HepG2 (cell line): Measurements from ENCODE around the gene SVBP. TPM values are rescaled to one million over a fixed set of nuclear protein-coding genes. Genes with fewer than 3 reads are reported as not detected.

ENCODE experiments used
- HHEX ChIP-seq: IDR thresholded peaks from 2 replicates; pipeline ENCODE4 v1.6.1; 2016; ENCODE audit warnings: control low read depth
- MYNN ChIP-seq: sonication (generic); formaldehyde crosslinking; IDR thresholded peaks from 2 replicates; pipeline ENCODE4 v1.4.0; 2020; ENCODE audit warnings: mild to moderate bottlenecking, low read depth, missing genetic modification reagents
- SNAPC4 ChIP-seq: sonication (generic); formaldehyde crosslinking; IDR thresholded peaks from 2 replicates; pipeline ENCODE4 v1.4.0; 2020; ENCODE audit warnings: mild to moderate bottlenecking, missing genetic modification reagents
- ZBTB38 ChIP-seq: sonication (generic); formaldehyde crosslinking; IDR thresholded peaks from 2 replicates; pipeline ENCODE4 v1.5.1; 2020; ENCODE audit warnings: mild to moderate bottlenecking, missing genetic modification reagents
- ZNF205 ChIP-seq: IDR thresholded peaks from 2 replicates; pipeline ENCODE4 v1.6.1; 2018; ENCODE audit warnings: missing biosample characterization, missing genetic modification reagents
- ZNF280D ChIP-seq: sonication (generic); formaldehyde crosslinking; IDR thresholded peaks from 2 replicates; pipeline ENCODE4 v1.5.1; 2020; ENCODE audit warnings: mild to moderate bottlenecking, missing genetic modification reagents
- ZNF547 ChIP-seq: sonication (generic); formaldehyde crosslinking; IDR thresholded peaks from 2 replicates; pipeline ENCODE4 v1.5.1; 2020; ENCODE audit warnings: mild to moderate bottlenecking, missing genetic modification reagents
- ZNF720 ChIP-seq: sonication (generic); formaldehyde crosslinking; IDR thresholded peaks from 2 replicates; pipeline ENCODE4 v1.4.0; 2020; ENCODE audit warnings: missing genetic modification reagents
- ZNF775 ChIP-seq: sonication (generic); formaldehyde crosslinking; IDR thresholded peaks from 2 replicates; pipeline ENCODE4 v1.4.0; 2020; ENCODE audit warnings: missing genetic modification reagents, mild to moderate bottlenecking, moderate library complexity, borderline replicate concordance
- polyA plus RNA-seq, 8 experiments: library from polyadenylated mRNA; depleted of rRNA in 3 of 8; stranded (reverse) in 7 of 8; unstranded in 1 of 8; fragments of >200 nt; fragmentation: Illumina TruSeq in 4 of 8; extraction: Trizol in 4 of 8; gene quantifications; 2 replicates each; pipeline versions ENCODE4 v1.2.1 to v1.2.3, GENCODE V29; 2011 to 2016; ENCODE audit warnings: low read depth in 4 of 8, missing spikeins in 1 of 8, mixed read lengths in 1 of 8; ENCODE audit not compliant: insufficient read depth in 1 of 8
- total RNA-seq, 5 experiments: library from RNA; depleted of rRNA; stranded (reverse); fragments of >200 nt; fragmentation: Illumina TruSeq; extraction: Trizol; gene quantifications; 2 replicates each; pipeline ENCODE4 v1.2.3, GENCODE V29; 2016; ENCODE audit warnings: low read depth in 1 of 5
- TF ChIP-seq, protein P1 (sequence below): sonication (generic); formaldehyde crosslinking; IDR thresholded peaks from 2 replicates; pipeline ENCODE4 v1.4.0; 2020; ENCODE audit warnings: missing genetic modification reagents
- TF ChIP-seq, protein P2 (sequence below), 2 experiments: sonication (generic) in 1 of 2; formaldehyde crosslinking in 1 of 2; IDR thresholded peaks; 2 replicates each; pipeline versions ENCODE4 v1.6.1 to v1.9.0; 2014 to 2022; ENCODE audit warnings: antibody characterized with exemption in 1 of 2, borderline replicate concordance in 1 of 2, inconsistent platforms in 1 of 2, low read depth in 1 of 2, missing genetic modification reagents in 1 of 2

The SVBP gene
- total and polyA plus RNA-seq, 2 of the 13 experiments (the other 11 are each of a cell fraction or from before 2014, with no cell fraction given) = 28.8 to 48.2 TPM

DNA sequence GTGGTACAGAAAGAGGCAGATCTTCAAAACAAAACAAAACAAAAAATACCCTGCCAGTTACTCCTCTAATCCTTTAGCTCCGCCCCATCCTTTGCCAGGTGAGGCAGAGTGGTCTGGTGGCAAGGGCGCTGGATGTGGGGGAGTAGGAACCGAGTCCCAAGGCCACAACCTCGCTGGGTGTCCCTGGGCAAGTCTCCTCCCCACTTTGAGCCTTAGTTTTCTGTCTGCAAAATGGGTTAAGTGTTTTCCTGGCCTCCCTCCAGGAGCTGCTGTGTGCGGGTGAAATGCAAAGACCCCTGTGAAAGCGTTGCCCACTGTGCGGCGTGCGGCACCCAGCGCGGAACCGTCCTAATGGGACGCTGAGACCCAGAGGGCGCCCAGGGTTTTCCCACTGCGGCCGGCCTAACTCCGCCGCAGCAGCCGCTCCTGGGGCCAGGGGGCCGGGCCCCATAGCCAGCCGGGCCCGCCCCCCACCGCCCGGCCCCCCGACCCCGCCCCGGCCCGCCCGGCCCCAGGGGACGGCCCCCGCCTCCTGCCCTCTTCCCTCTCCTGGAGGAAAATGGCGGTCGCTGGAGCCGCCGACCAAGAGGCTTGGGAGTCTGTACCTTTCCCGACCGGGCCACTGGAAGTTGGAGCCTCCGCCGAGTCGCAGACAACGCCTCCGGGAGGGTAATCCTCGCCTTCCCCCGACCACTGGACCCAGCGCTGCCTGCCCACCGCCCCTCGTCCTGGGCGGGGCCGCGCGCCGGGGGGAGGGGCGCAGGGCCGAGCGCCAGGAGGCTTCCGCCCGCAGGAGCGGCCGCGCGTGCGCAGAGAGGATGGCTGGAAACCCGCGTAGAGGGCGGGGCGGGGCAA is at the start of gene SVBP, which contains the start of gene ERMAP (continued):
- TF ChIP-seq SNAPC4 = no peak
- TF ChIP-seq, protein P1, sequence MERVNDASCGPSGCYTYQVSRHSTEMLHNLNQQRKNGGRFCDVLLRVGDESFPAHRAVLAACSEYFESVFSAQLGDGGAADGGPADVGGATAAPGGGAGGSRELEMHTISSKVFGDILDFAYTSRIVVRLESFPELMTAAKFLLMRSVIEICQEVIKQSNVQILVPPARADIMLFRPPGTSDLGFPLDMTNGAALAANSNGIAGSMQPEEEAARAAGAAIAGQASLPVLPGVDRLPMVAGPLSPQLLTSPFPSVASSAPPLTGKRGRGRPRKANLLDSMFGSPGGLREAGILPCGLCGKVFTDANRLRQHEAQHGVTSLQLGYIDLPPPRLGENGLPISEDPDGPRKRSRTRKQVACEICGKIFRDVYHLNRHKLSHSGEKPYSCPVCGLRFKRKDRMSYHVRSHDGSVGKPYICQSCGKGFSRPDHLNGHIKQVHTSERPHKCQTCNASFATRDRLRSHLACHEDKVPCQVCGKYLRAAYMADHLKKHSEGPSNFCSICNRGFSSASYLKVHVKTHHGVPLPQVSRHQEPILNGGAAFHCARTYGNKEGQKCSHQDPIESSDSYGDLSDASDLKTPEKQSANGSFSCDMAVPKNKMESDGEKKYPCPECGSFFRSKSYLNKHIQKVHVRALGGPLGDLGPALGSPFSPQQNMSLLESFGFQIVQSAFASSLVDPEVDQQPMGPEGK (CRISPR knock-in tag) = peak; percentile 53
- TF ChIP-seq ZNF280D = no peak
- TF ChIP-seq, protein P2, sequence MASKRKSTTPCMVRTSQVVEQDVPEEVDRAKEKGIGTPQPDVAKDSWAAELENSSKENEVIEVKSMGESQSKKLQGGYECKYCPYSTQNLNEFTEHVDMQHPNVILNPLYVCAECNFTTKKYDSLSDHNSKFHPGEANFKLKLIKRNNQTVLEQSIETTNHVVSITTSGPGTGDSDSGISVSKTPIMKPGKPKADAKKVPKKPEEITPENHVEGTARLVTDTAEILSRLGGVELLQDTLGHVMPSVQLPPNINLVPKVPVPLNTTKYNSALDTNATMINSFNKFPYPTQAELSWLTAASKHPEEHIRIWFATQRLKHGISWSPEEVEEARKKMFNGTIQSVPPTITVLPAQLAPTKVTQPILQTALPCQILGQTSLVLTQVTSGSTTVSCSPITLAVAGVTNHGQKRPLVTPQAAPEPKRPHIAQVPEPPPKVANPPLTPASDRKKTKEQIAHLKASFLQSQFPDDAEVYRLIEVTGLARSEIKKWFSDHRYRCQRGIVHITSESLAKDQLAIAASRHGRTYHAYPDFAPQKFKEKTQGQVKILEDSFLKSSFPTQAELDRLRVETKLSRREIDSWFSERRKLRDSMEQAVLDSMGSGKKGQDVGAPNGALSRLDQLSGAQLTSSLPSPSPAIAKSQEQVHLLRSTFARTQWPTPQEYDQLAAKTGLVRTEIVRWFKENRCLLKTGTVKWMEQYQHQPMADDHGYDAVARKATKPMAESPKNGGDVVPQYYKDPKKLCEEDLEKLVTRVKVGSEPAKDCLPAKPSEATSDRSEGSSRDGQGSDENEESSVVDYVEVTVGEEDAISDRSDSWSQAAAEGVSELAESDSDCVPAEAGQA (IDR thresholded peaks at IDR 0.05; ENCODE audit: low read depth) = 0 out of 2 replicates have a peak, but pooled peaks have one; percentile 45
- TF ChIP-seq, protein P2 (CRISPR knock-in tag; IDR thresholded peaks at IDR 0.05; ENCODE audit: borderline replicate concordance) = no peak
- TF ChIP-seq ZNF775 (CRISPR knock-in tag) = no peak
- no peak for TF ChIP-seq HHEX
- no peak for TF ChIP-seq ZNF720 (CRISPR knock-in tag)
- no peak for TF ChIP-seq ZNF205 (CRISPR knock-in tag)
- peak; percentile 10; the same call in 1 of the 2 replicates for TF ChIP-seq ZBTB38 (CRISPR knock-in tag)
- no peak for TF ChIP-seq ZNF547 (CRISPR knock-in tag)
- TF ChIP-seq MYNN (CRISPR knock-in tag) = no peak
